ENCODE data around the gene DCLK1.
A peak's percentile ranks its signal among the peaks of the same experiment; 100 is the strongest.

Gene DCLK1

GRCh38 chr13:35731471-35731870 is 399.7 kb downstream of the DCLK1 start:
- H2AFZ ChIP-seq (ENCODE audit: low read length), result no peak overlapping the region
- no peaks in the 10 kb centered on the region for H3K9me3 ChIP-seq (ENCODE audit: insufficient read depth, low read depth, low read length)
- no peak overlapping the region for H3K4me3 ChIP-seq (ENCODE audit: low read length, poor library complexity, severe bottlenecking)
- H3K79me2 ChIP-seq (ENCODE audit: insufficient read depth, low read length), result no peaks in the 10 kb centered on the region
- no peak overlapping the region for H3K9ac ChIP-seq (ENCODE audit: low read depth, low read length, poor library complexity, severe bottlenecking)
- H3K36me3 ChIP-seq (ENCODE audit: insufficient read depth, low read length), result no peaks in the 10 kb centered on the region
- no peaks in the 10 kb centered on the region for H4K20me1 ChIP-seq (ENCODE audit: insufficient read depth, low read length, poor library complexity, severe bottlenecking)
- H3K9me2 ChIP-seq (replicated peaks; ENCODE audit: low read depth, low read length), result no peaks in the 10 kb centered on the region
- no peaks in the 10 kb centered on the region for H3F3A ChIP-seq (ENCODE audit: low read depth)
- TF ChIP-seq EZH2phosphoT487 (IDR thresholded peaks at IDR 0.05; ENCODE audit: borderline replicate concordance) (no peak), CTCF (conservative IDR thresholded peaks at IDR 0.05; ENCODE audit: low read length) (no peak)
- H3K4me2 ChIP-seq (ENCODE audit: low read depth, low read length, poor library complexity, severe bottlenecking), result no peak overlapping the region
- H3K27me3 ChIP-seq (ENCODE audit: insufficient read depth, low read length, poor library complexity, severe bottlenecking), result no peaks in the 10 kb centered on the region
- peaks cover 12% of the 10 kb centered on the region for H3K4me1 ChIP-seq (ENCODE audit: insufficient read depth, low read length, poor library complexity, severe bottlenecking)

- Histone ChIP-seq H3K36me3 (ENCODE audit: insufficient read depth, low read length) (no peaks in the 10 kb centered on the region), H3K9me2 (replicated peaks; ENCODE audit: low read depth, low read length) (no peaks in the 10 kb centered on the region), H3K4me1 (ENCODE audit: insufficient read depth, low read length, poor library complexity, severe bottlenecking) (peaks cover 12% of the 10 kb centered on the region), H3K4me2 (ENCODE audit: low read depth, low read length, poor library complexity, severe bottlenecking) (no peak overlapping the region), H3F3A (ENCODE audit: low read depth) (no peaks in the 10 kb centered on the region), H4K20me1 (ENCODE audit: insufficient read depth, low read length, poor library complexity, severe bottlenecking) (no peaks in the 10 kb centered on the region), H3K79me2 (ENCODE audit: insufficient read depth, low read length) (no peaks in the 10 kb centered on the region), H3K4me3 (ENCODE audit: low read length, poor library complexity, severe bottlenecking) (no peak overlapping the region), H3K27me3 (ENCODE audit: insufficient read depth, low read length, poor library complexity, severe bottlenecking) (no peaks in the 10 kb centered on the region), H2AFZ (ENCODE audit: low read length) (peak overlapping the region; percentile 66; the same call in 1 of the 2 replicates), H3K9ac (ENCODE audit: low read depth, low read length, poor library complexity, severe bottlenecking) (no peak overlapping the region), H3K9me3 (ENCODE audit: insufficient read depth, low read depth, low read length) (no peaks in the 10 kb centered on the region)
- TF ChIP-seq EZH2phosphoT487 (IDR thresholded peaks at IDR 0.05; ENCODE audit: borderline replicate concordance) (no peak), CTCF (conservative IDR thresholded peaks at IDR 0.05; ENCODE audit: low read length) (no peak)
These were observed 401.1 kb downstream of the DCLK1 start for GRCh38 chr13:35729926-35730627.

GRCh38 chr13:35727881-35728280 is 403.3 kb downstream of the DCLK1 start:
- H3F3A ChIP-seq (ENCODE audit: low read depth), result no peaks in the 10 kb centered on the region
- no peaks in the 10 kb centered on the region for H3K36me3 ChIP-seq (ENCODE audit: insufficient read depth, low read length)
- no peaks in the 10 kb centered on the region for H3K9me2 ChIP-seq (replicated peaks; ENCODE audit: low read depth, low read length)
- H2AFZ ChIP-seq (ENCODE audit: low read length), result no peak overlapping the region
- H3K27me3 ChIP-seq (ENCODE audit: insufficient read depth, low read length, poor library complexity, severe bottlenecking), result no peaks in the 10 kb centered on the region
- no peaks in the 10 kb centered on the region for H3K9me3 ChIP-seq (ENCODE audit: insufficient read depth, low read depth, low read length)
- H3K79me2 ChIP-seq (ENCODE audit: insufficient read depth, low read length), result no peaks in the 10 kb centered on the region
- H3K4me2 ChIP-seq (ENCODE audit: low read depth, low read length, poor library complexity, severe bottlenecking), result no peak overlapping the region
- H4K20me1 ChIP-seq (ENCODE audit: insufficient read depth, low read length, poor library complexity, severe bottlenecking), result no peaks in the 10 kb centered on the region
- H3K4me3 ChIP-seq (ENCODE audit: low read length, poor library complexity, severe bottlenecking), result no peak overlapping the region
- no peak overlapping the region for H3K9ac ChIP-seq (ENCODE audit: low read depth, low read length, poor library complexity, severe bottlenecking)
- peaks cover 3% of the 10 kb centered on the region for H3K4me1 ChIP-seq (ENCODE audit: insufficient read depth, low read length, poor library complexity, severe bottlenecking)
- no peak for TF ChIP-seq EZH2phosphoT487 (IDR thresholded peaks at IDR 0.05; ENCODE audit: borderline replicate concordance)
- no peak for TF ChIP-seq CTCF (conservative IDR thresholded peaks at IDR 0.05; ENCODE audit: low read length)

Data from Loucy (cell line).